Measurements from ENCODE around the gene ATP2C1.

The ATP2C1 gene

DNA sequence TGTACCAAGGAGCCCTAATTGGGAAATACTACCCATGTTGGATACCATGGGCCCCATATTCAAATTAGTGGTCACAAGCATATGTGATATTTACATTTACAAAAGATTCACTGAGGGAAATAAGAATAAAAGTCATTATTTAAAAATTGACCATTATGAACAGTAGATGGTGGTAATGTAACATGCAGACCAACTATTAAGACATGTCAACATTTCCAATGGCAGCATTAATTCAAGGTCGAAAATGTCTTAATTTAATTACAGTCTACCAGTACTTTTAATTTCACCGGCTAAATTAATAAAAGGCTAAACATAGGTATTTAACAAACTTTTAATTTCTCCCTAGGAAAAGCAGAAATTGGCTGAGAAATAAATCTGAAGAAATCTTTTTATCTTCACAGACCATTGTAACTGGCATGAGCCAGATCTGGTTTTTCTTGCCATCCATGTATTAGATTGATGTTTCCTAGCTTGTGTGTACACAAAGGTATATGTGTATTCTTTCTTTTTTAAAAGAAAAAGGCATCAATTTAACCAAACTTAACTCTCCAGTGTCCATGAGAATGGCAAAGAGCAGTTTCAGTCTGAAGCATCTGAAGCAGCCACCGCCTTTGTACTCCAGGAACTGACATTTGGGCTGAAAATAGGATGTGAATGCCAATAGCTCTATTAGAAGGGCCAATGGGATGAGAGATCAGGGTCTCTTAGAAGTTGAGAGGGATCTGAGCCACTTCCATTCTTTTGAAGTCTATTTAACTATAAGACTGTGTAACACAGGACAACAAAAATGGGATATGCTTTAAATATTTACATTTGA lies 159.4 kb downstream of the ATP2C1 start:
- no peak for DNase-seq
